HG02678 (cell line): Measurements from ENCODE around the gene BLOC1S1.

ENCODE experiments used
- ATAC-seq: cut with Tn5 transposase; IDR thresholded peaks from one replicate; pipeline ENCODE4 v1.9.1; 2021; ENCODE audit warnings: mild to moderate bottlenecking, moderate library complexity; ENCODE audit not compliant: unreplicated experiment

BLOC1S1 gene

GRCh38 chr12:55708695-55709233 lies 7.1 kb upstream of the BLOC1S1 start:
- no peak for ATAC-seq

- no peak for ATAC-seq
These were observed 3.9 kb upstream of the BLOC1S1 start for GRCh38 chr12:55711786-55712553.

- ATAC-seq: no peak
These were observed 3.0 kb upstream of the BLOC1S1 start for GRCh38 chr12:55712700-55713415.

- no peak for ATAC-seq
These were observed 2.1 kb upstream of the BLOC1S1 start for GRCh38 chr12:55713721-55714120.

- no peak for ATAC-seq
These were observed 579 bp upstream of the BLOC1S1 start for GRCh38 chr12:55715169-55715764.

- peak; percentile 26 for ATAC-seq
These were observed 724 bp downstream of the BLOC1S1 start for GRCh38 chr12:55716582-55716957.

- no peak for ATAC-seq
These were observed 1.5 kb downstream of the BLOC1S1 start for GRCh38 chr12:55717011-55718007.

- no peak for ATAC-seq
These were observed 2.2 kb downstream of the BLOC1S1 start for GRCh38 chr12:55718015-55718414.

GRCh38 chr12:55718624-55719275 lies 2.9 kb downstream of the BLOC1S1 start:
- ATAC-seq: no peak

GRCh38 chr12:55719371-55719770 lies 3.5 kb downstream of the BLOC1S1 start:
- no peak for ATAC-seq

GRCh38 chr12:55720071-55720564 lies 4.3 kb downstream of the BLOC1S1 start, which contains the start of gene RDH5:
RDH5 (plus strand) TSS chr12:55720393; CDS start chr12:55721185, 792 bp downstream.
- no peak for ATAC-seq

- ATAC-seq: no peak
These were observed 5.1 kb downstream of the BLOC1S1 start for GRCh38 chr12:55720894-55721444.

GRCh38 chr12:55721601-55722213 lies 5.9 kb downstream of the BLOC1S1 start:
- ATAC-seq: no peak

GRCh38 chr12:55722948-55723347 lies 7.1 kb downstream of the BLOC1S1 start:
- ATAC-seq: no peak

GRCh38 chr12:55723516-55724225 lies 7.8 kb downstream of the BLOC1S1 start:
- no peak for ATAC-seq

GRCh38 chr12:55724226-55724939 lies 8.5 kb downstream of the BLOC1S1 start:
- no peak for ATAC-seq

- no peak for ATAC-seq
These were observed 9.1 kb downstream of the BLOC1S1 start for GRCh38 chr12:55724940-55725309.

- no peak for ATAC-seq
These were observed 9.7 kb downstream of the BLOC1S1 start for GRCh38 chr12:55725556-55725955.
